HG02938 (cell line): ENCODE data around the gene LRRC46.

Experiments used
- ATAC-seq: cut with Tn5 transposase; IDR thresholded peaks from one replicate; pipeline ENCODE4 v1.9.1; 2021; ENCODE audit warnings: mild to moderate bottlenecking, moderate library complexity; ENCODE audit not compliant: unreplicated experiment

The LRRC46 gene

DNA sequence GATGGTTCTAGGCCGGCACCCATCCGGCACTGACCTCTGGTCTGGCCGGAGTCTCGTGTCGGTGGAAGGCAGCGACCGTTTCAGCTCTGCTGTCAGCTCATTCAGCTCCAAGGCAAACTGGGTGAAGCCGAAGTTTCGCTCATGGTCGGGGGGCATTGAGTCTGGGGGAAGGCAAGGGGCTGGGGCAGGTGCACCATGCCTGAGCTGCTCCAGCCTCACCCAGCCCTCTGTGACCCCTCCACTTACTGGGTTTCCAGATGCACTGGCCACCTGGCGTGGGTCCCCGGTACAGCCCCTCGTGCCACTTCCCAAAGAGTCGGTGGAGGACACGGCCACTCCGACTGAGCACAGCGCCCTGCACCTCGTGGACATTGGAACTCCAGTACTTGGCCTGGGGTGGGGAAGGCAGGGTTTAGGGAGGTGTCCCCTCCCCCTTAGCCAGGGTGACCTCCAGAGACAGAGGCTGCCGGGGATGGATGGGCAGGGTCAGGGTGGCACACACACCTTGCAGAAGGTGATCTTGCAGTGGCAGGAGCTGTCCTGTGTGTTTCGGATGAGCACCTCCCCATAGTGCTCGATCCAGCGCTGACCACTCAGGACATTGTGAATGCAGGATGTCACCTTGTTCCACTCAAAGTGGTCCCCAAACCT lies 22.5 kb upstream of the LRRC46 start:
- no peak for ATAC-seq

DNA sequence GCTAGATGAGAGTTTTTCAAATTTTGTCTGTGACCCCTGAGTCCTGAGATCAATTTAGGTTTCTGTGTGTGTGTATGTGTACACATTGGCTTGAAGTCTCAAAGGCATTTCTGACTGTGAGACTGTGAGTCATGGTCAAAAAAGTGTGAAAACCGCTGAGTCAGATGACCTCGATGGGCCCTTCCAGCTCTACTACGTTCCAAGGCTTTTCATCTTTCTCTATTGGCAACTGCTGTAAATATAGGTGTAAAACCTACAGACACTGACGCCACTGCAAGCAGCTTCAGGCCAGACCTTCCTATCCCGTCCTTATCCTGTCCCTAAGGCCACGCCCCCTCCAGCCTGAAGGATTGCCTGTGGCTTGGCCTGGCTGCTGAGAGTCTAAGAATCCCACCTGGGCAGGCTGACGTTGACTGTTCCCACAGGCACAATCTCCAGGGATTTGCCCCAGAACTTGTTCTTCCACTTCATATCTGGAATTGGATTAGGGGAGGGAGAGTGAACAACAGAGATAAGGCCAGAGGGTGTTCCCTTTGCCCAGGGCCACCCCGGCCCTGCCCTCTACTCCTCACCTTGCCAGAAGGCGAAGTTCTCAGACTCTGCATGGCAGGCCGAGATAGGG lies 21.2 kb upstream of the LRRC46 start:
- ATAC-seq: no peak

- no peak for ATAC-seq
Measured at GRCh38 chr17:47810901-47811635, 20.4 kb upstream of the LRRC46 start.

DNA sequence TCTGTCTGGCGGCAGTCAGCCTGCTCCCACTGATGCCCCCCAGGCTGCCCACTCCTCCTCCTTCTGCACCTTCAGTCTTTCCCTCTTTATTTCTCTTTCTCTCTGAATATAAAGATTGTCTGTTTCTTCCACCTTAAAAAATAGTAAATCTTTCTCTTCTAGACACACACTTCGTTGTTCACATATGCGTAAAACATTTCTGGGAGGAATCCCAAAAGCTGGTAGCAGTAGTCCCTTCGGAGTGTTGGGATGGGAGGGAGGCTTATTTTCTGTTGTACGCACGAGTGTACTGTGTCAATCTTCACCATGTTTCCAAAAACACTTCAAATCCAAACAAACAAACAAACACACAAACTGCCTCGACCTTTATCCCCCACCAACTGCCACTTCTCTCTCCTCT lies 19.8 kb upstream of the LRRC46 start:
- no peak for ATAC-seq

GRCh38 chr17:47812146-47812920 lies 19.1 kb upstream of the LRRC46 start:
- ATAC-seq: no peak

- no peak for ATAC-seq
Measured at GRCh38 chr17:47813077-47813476, 18.4 kb upstream of the LRRC46 start.

DNA sequence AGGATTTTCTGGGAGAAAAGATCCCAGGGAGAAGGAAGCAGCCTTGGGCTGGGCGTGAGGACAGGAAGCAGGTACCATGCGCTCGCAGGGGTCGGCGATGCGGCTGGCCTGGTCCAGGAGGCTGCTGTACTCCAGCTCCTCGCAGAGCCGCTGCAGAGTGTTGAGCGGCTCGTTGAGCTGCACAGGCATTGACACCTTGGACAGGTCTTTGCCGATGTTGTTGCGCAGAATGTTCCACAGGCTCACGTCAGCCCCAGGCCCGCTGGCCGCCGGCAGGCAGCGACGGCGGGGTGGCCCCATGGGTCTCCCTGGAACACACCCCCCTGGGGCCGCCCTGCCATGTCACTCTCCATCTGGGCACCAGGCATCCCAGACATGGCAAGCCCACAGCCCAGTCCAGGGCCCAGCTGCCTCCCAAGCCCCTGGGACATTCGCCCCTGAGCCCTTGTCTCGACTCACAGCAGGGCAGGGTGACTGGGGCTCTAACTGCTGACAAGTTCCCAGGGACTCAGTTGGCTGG lies 17.9 kb upstream of the LRRC46 start:
- ATAC-seq: no peak

DNA sequence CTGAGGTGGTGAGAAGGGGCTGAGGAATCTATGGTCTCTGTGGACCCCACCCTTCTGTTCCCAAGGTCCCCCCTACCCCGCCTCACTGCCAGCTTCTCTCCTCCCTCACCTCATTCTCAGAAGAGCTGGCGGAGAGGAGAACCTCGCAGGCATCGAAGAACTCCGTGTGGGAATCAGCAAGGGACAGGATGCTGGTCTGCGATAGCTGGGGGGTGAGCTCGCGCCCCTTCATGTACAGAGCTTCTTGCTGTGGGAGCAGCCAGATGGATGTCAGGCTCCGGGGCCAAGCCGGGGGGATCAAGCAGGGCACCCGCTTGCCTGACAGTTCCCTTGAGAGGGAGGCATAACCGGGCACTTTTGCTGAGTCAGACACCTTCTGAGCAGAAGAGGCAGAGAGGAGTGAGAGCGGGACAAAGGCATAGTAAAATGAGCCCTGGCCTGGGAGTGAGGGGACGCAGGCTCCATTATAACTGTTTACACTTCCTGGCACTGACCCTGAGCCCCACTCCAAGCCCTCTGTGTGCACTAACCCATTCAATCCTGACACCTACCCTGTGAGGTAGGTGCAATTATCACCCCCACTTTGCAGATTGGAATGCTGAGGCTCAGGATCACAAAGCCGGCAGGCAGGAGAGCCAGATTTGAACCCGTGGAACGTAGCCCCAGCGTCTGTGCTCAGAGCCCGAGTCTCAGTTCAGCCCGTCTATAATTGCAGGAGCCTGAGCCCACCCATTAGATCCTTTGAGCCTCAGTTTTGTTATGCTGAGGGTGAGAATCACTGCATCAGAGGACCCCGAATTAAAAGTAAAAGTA lies 16.2 kb upstream of the LRRC46 start:
- ATAC-seq: no peak

- no peak for ATAC-seq
Measured at GRCh38 chr17:47816111-47816735, 15.2 kb upstream of the LRRC46 start.

- no peak for ATAC-seq
Measured at GRCh38 chr17:47816947-47817346, 14.5 kb upstream of the LRRC46 start.

DNA sequence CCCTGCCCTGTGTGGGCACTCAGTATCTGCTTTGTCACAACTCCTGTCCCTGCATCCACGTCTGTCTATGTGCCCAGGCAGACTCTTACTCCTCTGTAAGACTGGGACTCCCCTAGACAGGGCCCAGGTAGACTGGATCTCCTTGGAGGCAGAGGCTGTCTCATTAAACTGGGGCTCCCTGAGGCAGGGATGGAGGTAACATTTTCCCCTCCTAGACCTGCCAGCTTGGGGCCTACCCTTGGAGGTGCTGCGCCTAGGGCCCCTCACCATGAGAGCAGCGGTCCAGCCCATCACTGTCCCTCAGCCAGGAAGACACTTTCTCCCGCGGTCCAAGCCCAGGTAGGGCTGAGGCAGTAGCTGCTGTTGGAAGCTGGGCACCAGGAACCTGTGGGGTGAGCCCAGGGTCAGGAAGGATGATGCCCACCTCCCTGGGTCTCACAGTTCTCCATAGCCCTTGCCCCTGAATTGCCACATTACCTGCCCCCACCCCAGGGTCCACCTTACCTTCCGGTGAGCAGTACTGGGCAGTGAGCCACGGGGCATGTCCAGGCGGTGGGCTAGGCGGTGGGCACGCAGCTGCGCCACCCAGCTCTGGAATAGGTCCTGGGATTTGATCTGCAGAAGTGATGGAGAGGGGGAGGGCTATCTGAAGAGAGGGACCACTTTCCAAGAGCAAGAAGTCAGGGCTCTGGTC lies 13.3 kb upstream of the LRRC46 start:
- no peak for ATAC-seq

GRCh38 chr17:47819475-47819874 lies 12.0 kb upstream of the LRRC46 start:
- no peak for ATAC-seq

GRCh38 chr17:47820033-47820789 lies 11.3 kb upstream of the LRRC46 start:
- ATAC-seq: no peak

DNA sequence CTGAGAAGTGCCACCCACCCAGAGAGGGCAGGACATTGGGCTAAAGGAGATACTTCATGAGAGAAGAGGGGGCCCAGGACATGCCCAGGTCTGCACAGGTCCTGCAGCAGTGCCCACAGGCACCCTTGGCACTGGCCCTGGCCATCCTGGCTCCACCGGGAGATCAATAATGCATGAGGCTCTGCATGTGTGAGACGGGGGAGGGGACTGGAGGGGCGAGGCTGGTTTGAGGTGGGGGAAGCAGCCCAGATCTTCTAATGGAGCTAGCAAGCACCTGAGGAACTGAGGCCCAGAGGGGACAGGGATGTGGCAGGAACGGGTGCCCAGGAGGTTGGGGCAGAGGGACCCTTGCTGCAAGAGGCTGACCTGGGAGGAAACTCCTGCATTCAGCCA lies 10.4 kb upstream of the LRRC46 start:
- ATAC-seq: no peak

GRCh38 chr17:47821424-47822391 lies 9.8 kb upstream of the LRRC46 start, which contains the start of gene OSBPL7:
Gene OSBPL7, minus strand, starts transcription at chr17:47821794. Its CDS starts 1,516 bp downstream, at chr17:47820278.
- no peak for ATAC-seq

DNA sequence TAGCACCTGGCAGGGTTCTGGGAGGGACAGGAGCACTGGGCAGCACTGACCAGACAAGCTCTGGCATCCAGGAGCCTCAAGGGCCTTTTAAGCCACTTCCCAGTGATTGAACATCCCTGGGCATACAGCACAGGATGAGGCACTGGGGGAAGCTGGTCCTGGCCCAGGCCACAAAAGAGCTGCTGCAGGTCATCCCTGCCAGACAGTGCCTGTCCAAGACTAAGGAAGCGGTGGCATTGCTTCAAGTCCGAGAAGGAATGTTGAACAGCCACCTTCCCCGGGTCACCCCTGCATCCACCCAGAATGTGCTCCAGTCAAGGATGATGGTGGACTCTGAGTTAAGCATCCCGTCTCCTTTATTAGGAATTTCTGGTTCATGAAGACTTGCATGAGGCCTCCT lies 8.7 kb upstream of the LRRC46 start:
- ATAC-seq: no peak

DNA sequence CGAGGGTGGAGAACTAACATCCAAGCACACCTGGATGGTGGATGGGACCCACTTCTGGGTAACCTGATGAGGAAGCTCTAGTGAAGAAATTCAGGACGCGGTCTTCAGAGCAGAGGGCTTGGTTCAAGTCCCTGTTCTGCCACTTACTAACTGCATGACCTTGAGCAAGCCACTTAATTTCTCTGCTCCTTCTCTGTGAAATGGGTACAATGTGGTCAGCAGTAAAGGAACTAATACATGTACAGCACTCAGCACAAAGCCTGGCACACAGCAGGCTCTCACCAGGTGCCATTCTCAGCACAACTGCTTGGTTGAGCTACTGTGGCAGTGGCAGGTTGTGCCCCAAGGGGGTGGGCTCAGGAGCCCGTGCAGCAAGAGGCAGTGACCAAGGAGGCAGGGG lies 8.0 kb upstream of the LRRC46 start:
- no peak for ATAC-seq
